ENCODE results near the gene ZNF556. TPM values are rescaled to one million over a fixed set of nuclear protein-coding genes. Genes with fewer than 3 reads are reported as not detected.

The ZNF556 gene
- total RNA-seq, 1 donor from 2014 or later: not detected

DNA sequence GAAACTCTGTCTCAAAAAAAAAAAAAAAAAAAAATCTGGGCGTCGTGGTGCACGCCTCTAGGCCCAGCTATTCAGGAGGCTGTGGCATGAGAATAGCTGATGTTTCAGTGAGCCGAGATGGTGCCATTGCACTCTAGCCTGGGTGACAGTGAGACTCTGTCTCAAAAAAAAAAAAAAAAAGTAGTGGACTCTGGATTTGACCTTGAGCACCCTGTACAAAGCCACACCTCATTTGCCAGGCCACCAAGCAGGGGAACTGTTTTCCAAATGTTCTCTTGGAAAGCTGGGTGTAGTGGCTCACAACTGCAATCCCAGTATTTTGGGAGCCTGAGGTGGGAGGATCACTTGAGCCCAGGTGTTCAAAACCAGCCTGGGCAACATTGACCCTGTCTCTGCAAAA is 29.7 kb upstream of the ZNF556 start:
- DNase-seq: no peak
- Mint-ChIP-seq H3K27ac (ENCODE audit: unreplicated experiment) (no peak overlapping the region), H3K9me3 (ENCODE audit: unreplicated experiment) (peaks cover 36% of the 10 kb centered on the region), H3K4me3 (ENCODE audit: unreplicated experiment) (no peak overlapping the region), H3K27me3 (ENCODE audit: unreplicated experiment) (peaks cover 3% of the 10 kb centered on the region), H3K36me3 (ENCODE audit: unreplicated experiment) (peaks cover 42% of the 10 kb centered on the region), H3K4me1 (ENCODE audit: low read depth, unreplicated experiment) (no peaks in the 10 kb centered on the region)
- TF ChIP-seq, protein P1, sequence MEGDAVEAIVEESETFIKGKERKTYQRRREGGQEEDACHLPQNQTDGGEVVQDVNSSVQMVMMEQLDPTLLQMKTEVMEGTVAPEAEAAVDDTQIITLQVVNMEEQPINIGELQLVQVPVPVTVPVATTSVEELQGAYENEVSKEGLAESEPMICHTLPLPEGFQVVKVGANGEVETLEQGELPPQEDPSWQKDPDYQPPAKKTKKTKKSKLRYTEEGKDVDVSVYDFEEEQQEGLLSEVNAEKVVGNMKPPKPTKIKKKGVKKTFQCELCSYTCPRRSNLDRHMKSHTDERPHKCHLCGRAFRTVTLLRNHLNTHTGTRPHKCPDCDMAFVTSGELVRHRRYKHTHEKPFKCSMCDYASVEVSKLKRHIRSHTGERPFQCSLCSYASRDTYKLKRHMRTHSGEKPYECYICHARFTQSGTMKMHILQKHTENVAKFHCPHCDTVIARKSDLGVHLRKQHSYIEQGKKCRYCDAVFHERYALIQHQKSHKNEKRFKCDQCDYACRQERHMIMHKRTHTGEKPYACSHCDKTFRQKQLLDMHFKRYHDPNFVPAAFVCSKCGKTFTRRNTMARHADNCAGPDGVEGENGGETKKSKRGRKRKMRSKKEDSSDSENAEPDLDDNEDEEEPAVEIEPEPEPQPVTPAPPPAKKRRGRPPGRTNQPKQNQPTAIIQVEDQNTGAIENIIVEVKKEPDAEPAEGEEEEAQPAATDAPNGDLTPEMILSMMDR (IDR thresholded peaks at IDR 0.05; ENCODE audit: partially characterized antibody, unreplicated experiment): no peak

GRCh38 chr19:2840794-2841791 is 26.0 kb upstream of the ZNF556 start, which contains the start of gene ZNF555:
TSS of gene ZNF555 (plus strand) at chr19:2841475. CDS start at chr19:2841573, 98 bp downstream.
- TF ChIP-seq, protein P1 (IDR thresholded peaks at IDR 0.05; ENCODE audit: partially characterized antibody, unreplicated experiment): peak; percentile 93
- Mint-ChIP-seq H3K27ac (ENCODE audit: unreplicated experiment) (no peak within 1 kb of the TSS), H3K4me1 (ENCODE audit: low read depth, unreplicated experiment) (no peaks in the 10 kb centered on the region), H3K27me3 (ENCODE audit: unreplicated experiment) (peaks cover 3% of the 10 kb centered on the region), H3K4me3 (ENCODE audit: unreplicated experiment) (peak within 1 kb of the TSS; percentile 85), H3K36me3 (ENCODE audit: unreplicated experiment) (peaks cover 20% of the 10 kb centered on the region), H3K9me3 (ENCODE audit: unreplicated experiment) (peaks cover 11% of the 10 kb centered on the region)
- peak; percentile 95 for DNase-seq

DNA sequence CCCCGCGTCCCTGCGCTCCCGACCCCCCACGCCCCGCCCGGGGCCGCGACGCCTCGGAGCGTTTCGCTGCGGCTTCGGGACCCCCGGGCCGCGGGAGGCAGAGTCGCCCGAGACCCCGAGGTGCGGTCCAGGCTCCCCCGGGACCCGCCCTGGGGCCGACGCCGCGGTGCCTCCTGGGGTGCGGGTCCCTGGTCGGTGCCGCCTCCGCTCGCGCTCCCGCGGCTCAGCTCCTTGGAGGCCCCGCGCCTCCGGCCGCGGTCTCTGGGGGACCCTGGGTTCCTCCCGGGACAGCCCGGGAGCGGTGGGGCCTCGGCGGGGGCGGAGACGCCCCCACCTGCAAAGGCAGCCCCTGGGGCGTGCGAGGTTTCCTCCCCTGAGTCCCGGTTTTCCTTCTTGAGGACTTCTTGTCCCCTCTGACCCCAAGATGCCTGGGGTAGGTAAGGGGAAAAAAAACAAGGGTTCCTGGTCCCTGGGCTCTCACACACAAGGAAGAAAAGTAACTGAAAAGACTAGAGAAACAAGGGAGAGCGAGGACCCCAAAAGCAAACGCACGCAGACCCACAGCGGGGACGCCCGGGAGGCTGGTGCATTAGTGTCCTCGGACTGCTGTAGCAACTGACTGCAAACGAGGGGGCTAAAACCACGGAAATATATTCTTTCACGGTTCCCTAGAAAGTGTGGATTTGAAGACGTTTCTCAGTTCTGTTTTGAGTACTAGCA is 25.1 kb upstream of the ZNF556 start:
- TF ChIP-seq, protein P1 (IDR thresholded peaks at IDR 0.05; ENCODE audit: partially characterized antibody, unreplicated experiment): no peak
- Mint-ChIP-seq H3K4me1 (ENCODE audit: low read depth, unreplicated experiment) (no peaks in the 10 kb centered on the region), H3K4me3 (ENCODE audit: unreplicated experiment) (peak overlapping the region; percentile 83), H3K9me3 (ENCODE audit: unreplicated experiment) (peaks cover 6% of the 10 kb centered on the region), H3K27me3 (ENCODE audit: unreplicated experiment) (peaks cover 3% of the 10 kb centered on the region), H3K27ac (ENCODE audit: unreplicated experiment) (no peak overlapping the region), H3K36me3 (ENCODE audit: unreplicated experiment) (peaks cover 11% of the 10 kb centered on the region)
- DNase-seq: peak; percentile 27

DNA sequence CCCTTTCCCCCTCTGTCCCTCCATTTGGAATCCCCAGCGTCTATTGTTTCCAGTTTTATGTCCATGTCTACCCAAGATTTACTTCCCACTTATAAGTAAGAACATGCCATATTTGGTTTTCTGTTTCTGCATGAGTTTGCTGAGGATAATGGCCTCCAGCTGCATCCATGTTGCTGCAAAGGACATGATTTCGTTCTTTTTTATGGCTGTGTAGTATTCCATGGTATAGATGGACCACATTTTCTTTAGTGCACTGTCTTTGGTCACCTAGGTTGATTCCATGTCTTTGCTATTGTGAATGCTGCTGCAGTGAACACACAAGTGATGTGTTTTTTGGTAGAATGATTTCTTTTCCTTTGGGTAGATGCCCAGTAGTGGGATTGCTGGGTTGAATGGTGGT is 22.0 kb upstream of the ZNF556 start:
- Mint-ChIP-seq H3K4me1 (ENCODE audit: low read depth, unreplicated experiment) (no peaks in the 10 kb centered on the region), H3K4me3 (ENCODE audit: unreplicated experiment) (no peak overlapping the region), H3K36me3 (ENCODE audit: unreplicated experiment) (peaks cover 13% of the 10 kb centered on the region), H3K27ac (ENCODE audit: unreplicated experiment) (no peak overlapping the region), H3K9me3 (ENCODE audit: unreplicated experiment) (peaks cover 8% of the 10 kb centered on the region), H3K27me3 (ENCODE audit: unreplicated experiment) (peaks cover 3% of the 10 kb centered on the region)
- DNase-seq: no peak
- TF ChIP-seq, protein P1 (IDR thresholded peaks at IDR 0.05; ENCODE audit: partially characterized antibody, unreplicated experiment): no peak

Data from glutamatergic neuron (in vitro differentiated cells).